T47D (cell line): ENCODE data around the gene TNIK.
A peak's percentile ranks its signal among the peaks of the same experiment; 100 is the strongest.

Source experiments
- DNase-seq, 2 experiments: peaks; one replicate each; pipeline versions ENCODE4 v3.0.0 to v3.0.0-alpha.2; 2011 to 2012; ENCODE audit warnings: low read depth in 1 of 2, low spot score in 1 of 2
- JUND ChIP-seq: IDR thresholded peaks from 2 replicates; pipeline ENCODE4 v1.6.1; 2012; ENCODE audit warnings: low read depth
- in situ Hi-C: cut with HindIII; loops from 2 replicates; pipeline ENCODE4 v1.10.0; 2016; ENCODE audit warnings: low sequenced_read_pairs, low pct_unique_long_range_greater_than_20kb

The TNIK gene

DNA sequence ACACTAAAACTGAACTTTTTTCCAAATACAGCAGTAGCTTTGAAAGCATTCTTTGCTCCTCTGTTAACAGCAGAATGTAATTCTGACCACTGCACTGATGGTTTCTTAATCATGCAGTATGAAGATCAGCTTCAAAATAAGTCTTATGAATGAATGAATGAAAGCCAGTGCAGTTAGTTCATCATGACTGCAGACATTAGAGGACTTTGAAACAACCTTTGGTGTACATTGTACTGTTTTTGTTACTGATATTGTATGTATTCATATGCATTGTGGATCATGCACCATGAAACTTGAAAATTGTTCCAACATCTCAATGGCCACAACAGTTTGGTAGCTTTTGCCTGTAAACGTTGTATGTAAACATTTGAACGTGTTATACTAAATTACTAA, 1.3 kb upstream of the TNIK start:
- DNase-seq = peak in 1 of 2 experiments; percentile 18
- in situ Hi-C loops = no loop called here

GRCh38 chr3:171460725-171461524, 720 bp upstream of the TNIK start:
- DNase-seq = peak; percentile 80 to 92
- no peak for TF ChIP-seq JUND
- in situ Hi-C loops = no loop called here

More for the DNA sequence above, 1.3 kb upstream of the TNIK start:
- TF ChIP-seq JUND = no peak

- no peak for TF ChIP-seq JUND
- DNase-seq = peak; percentile 58 to 74
- in situ Hi-C loops = no loop called here
Measured at GRCh38 chr3:171459137-171459941, 866 bp downstream of the TNIK start.

DNA sequence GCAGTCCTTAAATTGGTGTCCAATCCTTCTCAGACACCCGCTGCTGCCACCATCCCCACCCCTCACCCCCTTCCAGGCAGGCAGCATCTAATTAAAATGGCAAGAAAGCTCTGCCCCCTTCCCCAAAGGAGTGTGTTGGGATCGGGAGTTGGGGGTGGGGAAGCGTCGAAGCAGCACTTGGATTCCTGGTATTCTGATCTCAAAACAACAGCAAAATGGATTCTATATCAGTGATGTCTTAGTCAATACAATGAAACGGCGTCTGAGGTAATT, 1.4 kb downstream of the TNIK start:
- no peak for TF ChIP-seq JUND
- no peak for DNase-seq
- in situ Hi-C loops = no loop called here

- no peak for DNase-seq
- in situ Hi-C loops = no loop called here
- no peak for TF ChIP-seq JUND
Measured at GRCh38 chr3:171458071-171458863, 1.9 kb downstream of the TNIK start.

GRCh38 chr3:171457607-171458061, 2.6 kb downstream of the TNIK start:
- no peak for TF ChIP-seq JUND
- no peak for DNase-seq
- in situ Hi-C loops = no loop called here

GRCh38 chr3:171456765-171457606, 3.2 kb downstream of the TNIK start:
- in situ Hi-C loops = no loop called here

GRCh38 chr3:171455603-171456550, 4.3 kb downstream of the TNIK start:
- DNase-seq = no peak
- TF ChIP-seq JUND = no peak
- in situ Hi-C loops = no loop called here

More at GRCh38 chr3:171456765-171457606, 3.2 kb downstream of the TNIK start:
- DNase-seq = no peak
- TF ChIP-seq JUND = no peak

DNA sequence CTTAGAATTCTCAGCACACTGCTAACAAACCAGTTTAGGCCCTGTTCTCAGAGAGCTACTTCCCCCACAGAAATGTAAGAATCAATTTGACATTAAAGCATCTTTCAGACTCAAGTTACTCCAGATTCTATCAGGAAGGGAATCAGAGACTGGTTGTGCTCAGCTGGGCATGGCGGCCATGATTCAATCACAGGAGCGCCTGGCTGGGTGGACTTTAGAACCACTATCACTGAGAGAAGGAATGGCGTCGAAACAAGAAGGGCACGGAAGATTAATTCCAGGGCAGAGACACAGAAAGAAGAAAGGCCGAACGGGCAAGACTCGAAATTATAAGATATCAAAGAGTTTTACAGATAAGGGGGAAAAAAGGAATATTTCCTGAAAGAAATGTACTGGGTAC, 6.2 kb downstream of the TNIK start:
- in situ Hi-C loops = no loop called here
- no peak for TF ChIP-seq JUND
- DNase-seq = no peak

DNA sequence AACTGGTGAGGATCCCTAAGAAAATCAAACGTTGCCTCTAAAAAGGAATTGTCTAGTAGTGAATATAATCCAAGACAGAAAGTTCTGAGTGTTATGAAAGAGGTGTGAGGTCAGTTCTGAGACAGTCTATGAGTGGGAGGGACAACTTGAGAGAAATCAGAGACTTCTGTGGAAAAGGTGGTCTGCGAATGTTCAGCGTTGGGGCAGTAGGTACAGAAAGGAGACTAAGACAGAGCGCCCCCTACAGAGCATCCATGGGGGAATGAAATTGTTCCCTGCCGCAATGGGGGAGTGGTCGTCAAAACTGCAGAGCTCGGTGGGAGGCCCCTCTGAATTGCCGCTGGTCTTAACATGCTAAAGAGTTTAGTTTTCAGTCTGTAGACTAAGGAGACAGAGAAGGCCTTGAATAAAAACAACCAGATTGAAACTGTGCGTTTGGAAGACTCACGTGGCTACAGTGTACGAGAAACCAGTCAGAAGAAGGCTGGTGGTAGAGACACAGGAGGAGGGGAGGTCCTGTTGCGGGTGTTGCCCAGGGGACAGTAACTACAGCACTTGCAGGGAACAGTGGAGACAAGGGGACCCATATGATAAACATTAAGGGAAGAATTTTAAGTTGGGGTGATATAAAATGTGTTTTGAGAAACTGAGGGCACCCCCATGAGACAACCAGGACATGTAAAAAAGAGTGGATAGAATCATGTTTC, 6.9 kb downstream of the TNIK start:
- DNase-seq = no peak
- no peak for TF ChIP-seq JUND
- in situ Hi-C loops = no loop called here

GRCh38 chr3:171452328-171452727, 7.9 kb downstream of the TNIK start:
- no peak for TF ChIP-seq JUND
- no peak for DNase-seq
- in situ Hi-C loops = no loop called here
